Muscle of leg (tissue), 11 donors: ENCODE data around the gene SLC9A1. TPM values are rescaled to one million over a fixed set of nuclear protein-coding genes. Genes with fewer than 3 reads are reported as not detected.

ENCODE experiments used
- DNase-seq: peaks from one replicate; pipeline ENCODE4 v3.0.0; 2013
- H3K27ac ChIP-seq: one replicate; pipeline ENCODE4 v1.5.1; 2013; ENCODE audit warnings: mild to moderate bottlenecking, low read length, control low read depth
- H3K27me3 ChIP-seq: one replicate; pipeline ENCODE4 v1.6.1; 2013; ENCODE audit warnings: low read length; ENCODE audit not compliant: control insufficient read depth, insufficient read depth
- H3K36me3 ChIP-seq: one replicate; pipeline ENCODE4 v1.6.1; 2013; ENCODE audit warnings: low read length; ENCODE audit not compliant: control insufficient read depth, insufficient read depth
- H3K4me1 ChIP-seq: one replicate; pipeline ENCODE4 v1.6.1; 2013; ENCODE audit warnings: low read length; ENCODE audit not compliant: control insufficient read depth, insufficient read depth
- H3K4me3 ChIP-seq: one replicate; pipeline ENCODE4 v1.5.1; 2013; ENCODE audit warnings: low read length, control low read depth
- H3K9me3 ChIP-seq: replicated peaks from 2 replicates; pipeline ENCODE4 v1.6.1; 2013; ENCODE audit warnings: low read depth, low read length; ENCODE audit not compliant: control insufficient read depth
- WGBS: methylation state at CpG from one replicate; pipeline ENCODE4 v1.1.5; 2013; ENCODE audit warnings: missing lambda C conversion rate; ENCODE audit not compliant: insufficient coverage; 5-methylcytosine and 5-hydroxymethylcytosine counted together
- polyA plus RNA-seq, 8 donors: library from polyadenylated mRNA; unstranded; fragments of 120-200 nt; gene quantifications; one replicate each; pipeline versions ENCODE4 v1.2.1 to v1.2.3, GENCODE V29; 2013; ENCODE audit warnings: inconsistent platforms in 1 of 8, low replicate concordance in 1 of 8; ENCODE audit not compliant: insufficient read length in 8 of 8, insufficient read depth in 1 of 8
- total RNA-seq: library from RNA; stranded (reverse); fragments of 120-200 nt; gene quantifications from one replicate; pipeline ENCODE4 v1.2.4, GENCODE V29; 2013

Gene SLC9A1
- total and polyA plus RNA-seq, 9 donors: 3.1 to 21.1 (median 16.4) TPM

DNA sequence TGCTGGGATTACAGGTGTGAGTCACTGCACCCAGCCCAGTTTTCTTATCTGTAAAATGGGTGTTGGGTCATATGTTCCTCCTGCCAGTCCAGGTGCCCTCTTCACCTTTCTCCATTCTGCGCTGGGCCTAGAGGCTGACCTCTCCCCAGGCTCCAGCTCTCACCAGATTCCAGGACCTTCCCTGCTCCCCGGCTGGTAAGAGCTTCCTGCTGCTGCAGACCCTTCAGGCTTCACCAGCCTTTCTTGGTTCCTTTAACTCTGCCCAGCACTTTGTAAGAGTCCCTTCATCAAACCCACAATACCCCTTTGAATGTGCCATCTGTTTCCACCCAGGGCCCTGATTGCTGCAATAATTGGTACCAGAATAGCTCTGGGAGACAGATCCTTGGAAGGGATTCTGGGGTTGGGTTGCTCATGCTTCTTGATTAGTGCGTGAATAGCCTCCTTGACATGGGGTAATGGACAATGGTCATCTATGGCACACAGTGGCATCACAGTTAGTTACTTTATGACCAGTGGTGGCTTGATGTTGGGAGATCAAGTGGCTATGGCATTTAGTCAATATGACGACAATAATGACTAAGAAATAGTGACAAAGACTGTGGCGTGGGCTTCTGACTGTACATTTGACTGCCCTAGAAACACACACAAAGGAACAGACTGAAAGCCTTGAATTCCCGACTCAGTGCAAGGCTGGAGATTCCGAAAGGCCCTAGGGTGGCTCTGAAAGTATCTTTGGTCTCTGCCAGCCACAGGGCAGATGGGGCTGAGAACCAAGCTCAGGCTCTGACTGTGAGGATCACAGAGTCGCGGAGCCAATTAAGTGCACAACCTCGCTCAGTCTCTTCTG lies 67.3 kb downstream of the SLC9A1 start:
- Histone ChIP-seq H3K36me3 (no peaks in the 10 kb centered on the region), H3K27ac (no peak overlapping the region), H3K9me3 (peaks cover 6% of the 10 kb centered on the region), H3K4me3 (no peak overlapping the region), H3K4me1 (no peaks in the 10 kb centered on the region), H3K27me3 (no peaks in the 10 kb centered on the region)
- 79% methylated on average over 8 of the region's 10 CpGs for WGBS
- DNase-seq: no peak

DNA sequence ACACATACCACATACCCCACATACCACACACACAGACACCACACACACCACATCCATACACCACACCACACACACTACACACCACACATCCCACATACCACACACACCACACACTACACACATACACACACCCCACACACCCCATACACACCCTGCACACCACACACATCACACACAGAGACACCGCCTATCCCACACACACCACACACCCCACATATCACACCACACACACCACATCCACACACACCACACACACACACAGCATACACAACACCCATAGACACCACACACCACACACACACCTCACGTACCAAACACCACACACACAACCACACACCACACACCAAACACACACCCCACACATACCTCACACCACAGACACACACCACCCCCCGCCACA lies 68.3 kb downstream of the SLC9A1 start:
- no peak overlapping the region for H3K4me3 ChIP-seq
- no peaks in the 10 kb centered on the region for H3K27me3 ChIP-seq
- H3K9me3 ChIP-seq: peaks cover 6% of the 10 kb centered on the region
- no peak overlapping the region for H3K27ac ChIP-seq
- 83% methylated on average over 1 of the region's 3 CpGs for WGBS
- DNase-seq: no peak
- no peaks in the 10 kb centered on the region for H3K36me3 ChIP-seq
- H3K4me1 ChIP-seq: no peaks in the 10 kb centered on the region

DNA sequence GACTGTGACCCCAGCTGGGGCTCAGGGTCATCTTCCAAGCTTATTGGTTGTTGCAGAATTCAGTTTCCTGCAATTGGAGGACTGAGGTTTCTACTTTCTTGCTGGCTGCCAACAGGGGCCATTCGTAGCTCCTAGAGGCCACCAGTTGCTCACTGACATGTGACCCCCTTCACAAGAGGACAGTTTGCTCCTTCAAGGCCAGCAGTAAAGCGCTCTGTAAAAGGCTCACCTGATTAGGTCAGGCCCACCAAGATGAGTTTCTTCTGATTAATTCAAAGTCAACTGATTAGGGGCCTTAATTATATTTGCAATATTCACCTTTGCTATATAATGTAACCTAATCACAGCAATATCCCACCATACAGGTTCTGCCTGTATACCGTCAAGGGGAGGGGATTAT lies 68.9 kb downstream of the SLC9A1 start:
- peaks cover 6% of the 10 kb centered on the region for H3K9me3 ChIP-seq
- no peaks in the 10 kb centered on the region for H3K36me3 ChIP-seq
- H3K27me3 ChIP-seq: no peaks in the 10 kb centered on the region
- H3K27ac ChIP-seq: no peak overlapping the region
- no peak overlapping the region for H3K4me3 ChIP-seq
- no peaks in the 10 kb centered on the region for H3K4me1 ChIP-seq
- DNase-seq: no peak
- WGBS: 36% methylated on average over 1 of the region's 3 CpGs

DNA sequence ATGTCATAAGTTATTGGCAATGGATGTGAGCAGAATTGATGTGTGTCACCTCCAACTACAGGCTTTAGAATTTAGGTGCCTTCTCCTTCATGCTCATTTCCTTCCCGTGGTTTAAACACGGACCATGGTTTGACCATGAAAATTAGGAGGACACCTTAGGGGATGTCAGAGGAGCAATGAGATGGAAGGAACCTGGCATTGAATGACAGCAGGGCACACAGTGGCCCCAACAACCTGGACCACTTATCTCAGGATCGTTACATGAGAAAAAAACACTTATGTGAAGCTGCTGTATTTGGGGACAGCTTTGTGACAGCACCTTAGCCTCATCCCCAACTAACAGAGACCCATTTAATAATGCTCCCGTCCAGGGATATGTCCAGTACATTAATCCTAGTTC lies 70.8 kb downstream of the SLC9A1 start:
- Histone ChIP-seq H3K9me3 (peaks cover 8% of the 10 kb centered on the region), H3K27ac (no peak overlapping the region), H3K36me3 (no peaks in the 10 kb centered on the region), H3K4me3 (no peak overlapping the region), H3K4me1 (no peaks in the 10 kb centered on the region), H3K27me3 (no peaks in the 10 kb centered on the region)
- no peak for DNase-seq
- WGBS: 82% methylated on average over 3 of the region's 4 CpGs

DNA sequence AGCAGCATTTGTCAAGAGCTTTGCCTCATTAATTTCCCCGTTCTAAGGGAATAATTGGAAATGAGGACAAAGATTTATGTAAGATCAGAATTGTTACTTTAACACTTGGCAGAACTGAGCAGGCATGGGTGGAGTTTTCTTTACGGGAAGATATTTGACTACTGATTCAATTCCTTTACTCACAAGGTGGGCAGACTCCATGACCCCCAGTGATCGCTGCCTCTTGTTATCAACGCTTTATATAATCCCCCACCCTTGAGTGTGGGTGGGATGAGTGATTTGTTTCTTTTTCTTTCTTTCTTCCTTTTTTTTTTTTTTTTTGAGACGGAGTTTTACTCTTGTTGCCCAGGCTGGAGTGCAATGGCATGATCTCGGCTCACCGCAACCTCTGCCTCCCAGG lies 77.0 kb downstream of the SLC9A1 start:
- WGBS: no CpG with 5 or more reads among the region's 7 CpGs
- Histone ChIP-seq H3K27me3 (no peaks in the 10 kb centered on the region), H3K4me3 (no peak overlapping the region), H3K36me3 (no peaks in the 10 kb centered on the region), H3K4me1 (no peaks in the 10 kb centered on the region), H3K27ac (no peak overlapping the region), H3K9me3 (peaks cover 3% of the 10 kb centered on the region)
- no peak for DNase-seq

DNA sequence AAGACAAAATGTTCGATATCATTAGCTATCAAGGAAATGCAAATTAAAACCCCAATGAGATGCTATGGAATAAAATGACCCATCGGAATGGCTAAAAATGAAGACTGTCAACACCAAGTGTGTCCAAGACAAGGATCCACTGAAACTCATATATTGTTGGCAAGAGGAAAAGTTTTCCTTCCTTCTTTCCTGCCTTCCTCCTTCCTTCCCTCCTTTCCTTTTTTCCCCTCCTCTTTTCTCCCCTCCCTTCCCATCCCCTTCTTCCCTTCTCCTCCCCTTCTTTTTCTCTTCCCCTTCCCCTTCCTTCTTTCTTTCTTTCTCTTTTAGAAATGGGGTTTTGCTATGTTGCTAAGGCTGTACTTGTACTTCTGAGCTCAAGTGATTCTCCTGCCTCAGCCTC lies 78.1 kb downstream of the SLC9A1 start:
- Histone ChIP-seq H3K4me3 (no peak overlapping the region), H3K4me1 (no peaks in the 10 kb centered on the region), H3K27ac (no peak overlapping the region), H3K27me3 (no peaks in the 10 kb centered on the region), H3K9me3 (peaks cover 3% of the 10 kb centered on the region), H3K36me3 (no peaks in the 10 kb centered on the region)
- WGBS: no CpG with 5 or more reads among the region's 2 CpGs
- no peak for DNase-seq

DNA sequence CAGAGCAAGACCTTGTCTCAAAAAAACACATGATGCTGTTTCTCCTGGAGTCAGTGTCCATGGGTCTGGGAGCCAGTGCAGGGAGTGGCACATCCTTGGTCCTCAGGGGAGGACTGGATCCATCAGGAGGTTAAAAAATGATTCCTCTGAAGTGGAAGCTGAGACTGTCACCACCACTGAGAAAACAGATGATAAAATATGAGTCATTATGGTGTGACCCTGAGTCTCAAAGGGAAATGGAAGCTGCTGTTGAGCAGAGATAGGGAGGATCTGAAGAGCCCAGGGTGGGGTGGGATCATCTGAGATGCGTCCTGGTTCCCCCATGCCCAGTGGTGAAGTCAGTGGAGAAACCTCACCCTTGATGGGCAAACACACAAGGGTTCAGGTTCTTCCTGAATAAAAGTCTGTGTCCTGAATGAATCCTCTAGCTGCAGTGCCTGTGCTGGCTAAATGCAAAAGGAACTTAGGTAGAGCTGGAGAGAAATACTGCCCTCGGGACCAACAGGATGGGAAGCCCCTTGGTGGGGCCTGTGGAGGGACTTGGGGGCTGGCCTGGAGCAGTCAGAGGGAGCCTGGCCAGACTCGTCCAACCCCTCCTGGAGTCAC lies 80.6 kb downstream of the SLC9A1 start:
- no peaks in the 10 kb centered on the region for H3K27me3 ChIP-seq
- no peak for DNase-seq
- H3K36me3 ChIP-seq: no peaks in the 10 kb centered on the region
- no peak overlapping the region for H3K27ac ChIP-seq
- no peak overlapping the region for H3K4me3 ChIP-seq
- peaks cover 10% of the 10 kb centered on the region for H3K4me1 ChIP-seq
- no peaks in the 10 kb centered on the region for H3K9me3 ChIP-seq
- no CpG with 5 or more reads among the region's 3 CpGs for WGBS

DNA sequence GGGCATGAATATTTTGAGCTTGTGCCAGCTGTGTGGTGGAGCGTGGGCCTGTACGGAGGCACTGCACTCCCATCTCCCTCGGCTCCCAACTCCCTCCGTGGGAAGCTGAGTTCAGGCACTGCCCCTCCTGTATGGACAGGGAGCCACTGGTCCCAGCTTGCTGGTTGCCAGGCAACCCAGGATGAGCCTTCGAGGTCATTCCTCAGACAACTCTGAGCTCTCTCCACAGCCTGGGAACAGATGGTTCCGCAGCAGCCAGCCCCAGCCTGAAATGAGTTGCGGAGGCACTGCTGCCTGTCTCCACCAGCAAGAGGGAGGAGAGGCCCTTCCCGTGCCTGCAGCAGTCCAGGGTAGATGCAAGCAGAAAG lies 83.9 kb downstream of the SLC9A1 start:
- peak; percentile 75 for DNase-seq
- Histone ChIP-seq H3K4me3 (no peak overlapping the region), H3K4me1 (peaks cover 10% of the 10 kb centered on the region), H3K9me3 (no peaks in the 10 kb centered on the region), H3K27me3 (no peaks in the 10 kb centered on the region), H3K36me3 (no peaks in the 10 kb centered on the region), H3K27ac (no peak overlapping the region)
- 23% methylated on average over 8 of the region's 8 CpGs for WGBS

DNA sequence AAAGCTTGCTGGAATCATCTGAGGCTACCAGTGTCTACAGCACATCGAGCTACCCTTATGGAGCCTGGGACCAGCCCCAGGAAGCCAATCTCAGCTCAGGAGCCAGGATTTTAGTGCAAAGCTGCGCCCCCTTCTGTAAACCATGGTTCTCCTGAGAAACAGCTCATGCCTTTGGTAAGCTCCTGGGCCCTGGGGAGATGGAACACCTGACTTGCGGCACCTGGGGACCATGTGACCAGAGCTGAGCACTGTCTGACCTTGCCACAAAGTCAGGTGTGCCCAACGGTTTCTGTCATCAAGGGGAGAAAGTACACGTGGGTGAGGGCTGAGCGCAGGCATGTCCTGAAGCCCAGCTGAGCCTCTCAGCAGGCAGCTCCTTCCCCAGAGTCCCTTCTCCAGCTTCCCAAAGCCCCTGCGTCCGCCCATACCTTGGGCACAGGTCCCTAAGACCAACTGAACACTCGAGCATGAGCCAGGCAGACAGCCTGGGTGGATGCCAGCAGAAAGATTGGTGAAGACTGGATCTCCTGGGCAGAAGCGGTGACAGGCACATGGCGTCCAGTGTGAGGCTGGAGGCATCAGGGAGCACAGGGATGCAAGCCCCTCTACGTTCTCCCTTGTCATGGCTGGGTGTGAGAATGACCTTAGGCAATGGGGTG lies 84.4 kb downstream of the SLC9A1 start:
- no peaks in the 10 kb centered on the region for H3K36me3 ChIP-seq
- H3K4me3 ChIP-seq: no peak overlapping the region
- H3K9me3 ChIP-seq: no peaks in the 10 kb centered on the region
- WGBS: 54% methylated on average over 9 of the region's 12 CpGs
- H3K27me3 ChIP-seq: no peaks in the 10 kb centered on the region
- peaks cover 10% of the 10 kb centered on the region for H3K4me1 ChIP-seq
- no peak for DNase-seq
- no peak overlapping the region for H3K27ac ChIP-seq

DNA sequence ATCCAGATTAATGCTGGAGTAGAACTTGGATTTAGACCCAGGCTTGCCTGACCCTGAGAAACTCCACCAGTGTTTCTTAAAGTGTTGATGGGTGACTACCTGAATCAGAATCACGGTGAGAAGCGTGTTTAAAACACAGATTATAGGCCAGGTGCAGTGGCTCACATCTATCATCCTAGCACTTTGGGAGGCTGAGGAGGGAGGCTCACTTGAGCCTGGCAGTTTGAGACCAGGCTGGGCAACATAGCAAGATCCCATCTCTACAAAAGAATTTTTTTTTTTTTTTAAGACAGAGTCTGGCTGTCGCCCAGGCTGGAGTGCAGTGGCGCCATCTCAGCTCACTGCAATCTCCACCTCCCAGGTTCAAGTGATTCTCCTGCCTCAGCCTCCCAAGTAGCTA lies 86.0 kb downstream of the SLC9A1 start:
- peaks cover 10% of the 10 kb centered on the region for H3K4me1 ChIP-seq
- DNase-seq: no peak
- no peak overlapping the region for H3K27ac ChIP-seq
- H3K9me3 ChIP-seq: no peaks in the 10 kb centered on the region
- no peak overlapping the region for H3K4me3 ChIP-seq
- H3K36me3 ChIP-seq: no peaks in the 10 kb centered on the region
- no peaks in the 10 kb centered on the region for H3K27me3 ChIP-seq
- WGBS: 84% methylated on average over 2 of the region's 4 CpGs
